ENCODE measurements around the gene PPP1R3G.
"Not testable (repeated sequence)": the region's sequence is repeated elsewhere in the genome, so short reads cannot be mapped to it uniquely, and the experiment has no call there.

Gene PPP1R3G

GRCh38 chr6:5084781-5085647 is at the start of gene PPP1R3G:
TSS of gene PPP1R3G (plus strand) at chr6:5085341. CDS start at chr6:5085486, 145 bp downstream.
- DNase-seq, result peak; percentile 80

- no peak for DNase-seq
Observed at GRCh38 chr6:5036269-5036668, 48.9 kb upstream of the PPP1R3G start.

GRCh38 chr6:5041955-5042354 is 43.2 kb upstream of the PPP1R3G start:
- no peak for DNase-seq

GRCh38 chr6:5042436-5042835 is 42.7 kb upstream of the PPP1R3G start:
- no peak for DNase-seq

GRCh38 chr6:5044866-5045265 is 40.3 kb upstream of the PPP1R3G start:
- DNase-seq, result no peak

- DNase-seq, result no peak
Observed at GRCh38 chr6:5045416-5045815, 39.7 kb upstream of the PPP1R3G start.

GRCh38 chr6:5046430-5046829 is 38.7 kb upstream of the PPP1R3G start:
- DNase-seq, result no peak

GRCh38 chr6:5050009-5050408 is 35.1 kb upstream of the PPP1R3G start:
- DNase-seq, result no peak

- no peak for DNase-seq
Observed at GRCh38 chr6:5051394-5051793, 33.7 kb upstream of the PPP1R3G start.

GRCh38 chr6:5053038-5053437 is 32.1 kb upstream of the PPP1R3G start:
- DNase-seq, result no peak

GRCh38 chr6:5053864-5054244 is 31.3 kb upstream of the PPP1R3G start:
- DNase-seq, result no peak

- DNase-seq, result peak; percentile 44
Observed at GRCh38 chr6:5054245-5054873, 30.8 kb upstream of the PPP1R3G start.

GRCh38 chr6:5055118-5055517 is 30.0 kb upstream of the PPP1R3G start:
- no peak for DNase-seq

GRCh38 chr6:5058254-5058653 is 26.9 kb upstream of the PPP1R3G start:
- DNase-seq, result no peak

- DNase-seq, result no peak
Observed at GRCh38 chr6:5059036-5059896, 25.9 kb upstream of the PPP1R3G start.

GRCh38 chr6:5060439-5060838 is 24.7 kb upstream of the PPP1R3G start:
- not testable (repeated sequence) for DNase-seq

- DNase-seq, result no peak
Observed at GRCh38 chr6:5061152-5061551, 24.0 kb upstream of the PPP1R3G start.

- DNase-seq, result no peak
Observed at GRCh38 chr6:5063617-5064016, 21.5 kb upstream of the PPP1R3G start.

GRCh38 chr6:5066456-5067093 is 18.6 kb upstream of the PPP1R3G start:
- DNase-seq, result no peak

GRCh38 chr6:5067305-5067704 is 17.8 kb upstream of the PPP1R3G start:
- no peak for DNase-seq

- no peak for DNase-seq
Observed at GRCh38 chr6:5068153-5068751, 16.9 kb upstream of the PPP1R3G start.

GRCh38 chr6:5071216-5071615 is 13.9 kb upstream of the PPP1R3G start:
- no peak for DNase-seq
